HEK293 (cell line): Measurements from ENCODE around the gene KCNQ1.

Source experiments
- CTCF ChIA-PET: fragments of 350-600 bp; formaldehyde crosslinking; extraction: SDS; loops from one replicate; lab custom pipeline; 2021; ENCODE audit warnings: antibody characterized with exemption; lab: Yijun Ruan, JAX
- POLR2A ChIA-PET: fragments of 300-600 bp; formaldehyde crosslinking; extraction: SDS; loops from one replicate; lab custom pipeline; 2020; ENCODE audit warnings: antibody characterized with exemption, inconsistent platforms; lab: Yijun Ruan, JAX
- H3K27ac ChIP-seq: fragments of 200-500 bp; sonication (Bioruptor generic); 2 replicates; pipeline ENCODE4 v1.5.1; 2014; ENCODE audit warnings: low read depth, low read length, control low read depth, inconsistent platforms; ENCODE audit errors: extremely low read depth
- H3K36me3 ChIP-seq, 2 experiments: fragments of 200-500 bp in 1 of 2; sonication (Bioruptor generic) in 1 of 2; 1 replicate in 1 of 2; 2 replicates in 1 of 2; pipeline ENCODE4 v1.5.1; 2014 to 2017; ENCODE audit warnings: inconsistent platforms in 2 of 2, low read length in 2 of 2; ENCODE audit not compliant: control insufficient read depth in 2 of 2, insufficient read depth in 1 of 2
- H3K4me1 ChIP-seq: fragments of 200-500 bp; sonication (Bioruptor generic); 2 replicates; pipeline ENCODE4 v1.5.1; 2014; ENCODE audit warnings: mild to moderate bottlenecking, low read length, inconsistent platforms; ENCODE audit not compliant: control insufficient read depth, insufficient read depth
- H3K4me3 ChIP-seq: 2 replicates; pipeline ENCODE4 v1.5.1; 2011; ENCODE audit warnings: low read depth, mild to moderate bottlenecking, control low read depth, low read length, moderate library complexity
- H3K9me3 ChIP-seq: fragments of 200-500 bp; sonication (Bioruptor generic); 2 replicates; pipeline ENCODE4 v1.5.1; 2014; ENCODE audit warnings: low read depth, low read length, inconsistent platforms; ENCODE audit not compliant: control insufficient read depth, insufficient read depth
- EGR2 ChIP-seq: fragments of 450-650 bp; formaldehyde crosslinking; IDR thresholded peaks from 2 replicates; pipeline ENCODE4 v1.5.1; 2016; ENCODE audit warnings: low read depth, missing biosample characterization, missing genetic modification characterization
- GFI1B ChIP-seq: fragments of 450-650 bp; formaldehyde crosslinking; IDR thresholded peaks from 2 replicates; pipeline ENCODE4 v1.5.1; 2016; ENCODE audit warnings: missing biosample characterization, missing genetic modification characterization
- KLF9 ChIP-seq: fragments of 450-650 bp; formaldehyde crosslinking; IDR thresholded peaks from 2 replicates; pipeline ENCODE4 v1.5.1; 2016; ENCODE audit warnings: missing biosample characterization, missing genetic modification characterization, low read depth
- MYNN ChIP-seq: fragments of 450-650 bp; formaldehyde crosslinking; IDR thresholded peaks from 2 replicates; pipeline ENCODE4 v1.5.1; 2016; ENCODE audit warnings: missing biosample characterization, missing genetic modification characterization, borderline replicate concordance
- SCRT1 ChIP-seq: fragments of 450-650 bp; formaldehyde crosslinking; IDR thresholded peaks from 2 replicates; pipeline ENCODE4 v1.5.1; 2016; ENCODE audit warnings: missing biosample characterization, missing genetic modification characterization, borderline replicate concordance
- WT1 ChIP-seq: fragments of 450-650 bp; formaldehyde crosslinking; IDR thresholded peaks from 2 replicates; pipeline ENCODE4 v1.5.1; 2016; ENCODE audit warnings: missing biosample characterization, missing genetic modification characterization
- YY2 ChIP-seq: fragments of 450-650 bp; formaldehyde crosslinking; IDR thresholded peaks from 2 replicates; pipeline ENCODE4 v1.5.1; 2016; ENCODE audit warnings: missing biosample characterization, missing genetic modification characterization
- ZBTB20 ChIP-seq: fragments of 450-650 bp; formaldehyde crosslinking; IDR thresholded peaks from 2 replicates; pipeline ENCODE4 v1.5.1; 2016; ENCODE audit warnings: missing biosample characterization, missing genetic modification characterization
- ZNF114 ChIP-seq: fragments of 450-650 bp; formaldehyde crosslinking; IDR thresholded peaks from 2 replicates; pipeline ENCODE4 v1.5.0; 2017; ENCODE audit warnings: missing biosample characterization, missing genetic modification characterization
- ZNF138 ChIP-seq: fragments of 450-650 bp; formaldehyde crosslinking; IDR thresholded peaks from 2 replicates; pipeline ENCODE4 v1.5.1; 2016; ENCODE audit warnings: missing biosample characterization, missing genetic modification characterization, borderline replicate concordance
- ZNF184 ChIP-seq: fragments of 450-650 bp; IDR thresholded peaks from 2 replicates; pipeline ENCODE4 v1.5.1; 2018; ENCODE audit warnings: missing biosample characterization, mild to moderate bottlenecking, missing genetic modification characterization
- ZNF223 ChIP-seq: fragments of 450-650 bp; formaldehyde crosslinking; IDR thresholded peaks from 2 replicates; pipeline ENCODE4 v1.5.1; 2016; ENCODE audit warnings: missing biosample characterization, missing genetic modification characterization
- ZNF24 ChIP-seq: fragments of 450-650 bp; formaldehyde crosslinking; IDR thresholded peaks from 2 replicates; pipeline ENCODE4 v1.5.1; 2016; ENCODE audit warnings: missing biosample characterization, missing genetic modification characterization
- ZNF701 ChIP-seq: fragments of 450-650 bp; formaldehyde crosslinking; IDR thresholded peaks from 2 replicates; pipeline ENCODE4 v1.5.1; 2016; ENCODE audit warnings: missing biosample characterization, missing genetic modification characterization
- TF ChIP-seq, protein P1 (sequence below): fragments of 450-650 bp; formaldehyde crosslinking; conservative IDR thresholded peaks from 2 replicates; pipeline ENCODE4 v1.5.1; 2016; ENCODE audit warnings: low read depth, missing biosample characterization, missing genetic modification characterization
- TF ChIP-seq, protein P2 (sequence below): fragments of 450-650 bp; formaldehyde crosslinking; IDR thresholded peaks from 2 replicates; pipeline ENCODE4 v1.5.1; 2017; ENCODE audit warnings: missing biosample characterization, missing genetic modification characterization
- TF ChIP-seq, protein P3 (sequence below): fragments of 450-650 bp; formaldehyde crosslinking; IDR thresholded peaks from 2 replicates; pipeline ENCODE4 v1.5.1; 2016; ENCODE audit warnings: missing biosample characterization, missing genetic modification characterization
- TF ChIP-seq, protein P4 (sequence below): fragments of 450-650 bp; formaldehyde crosslinking; IDR thresholded peaks from 2 replicates; pipeline ENCODE4 v1.5.1; 2017; ENCODE audit warnings: missing biosample characterization, missing genetic modification characterization
- TF ChIP-seq, protein P5 (sequence below): fragments of 450-650 bp; formaldehyde crosslinking; IDR thresholded peaks from 2 replicates; pipeline ENCODE4 v1.5.1; 2016; ENCODE audit warnings: missing biosample characterization, missing genetic modification characterization

Gene KCNQ1

DNA sequence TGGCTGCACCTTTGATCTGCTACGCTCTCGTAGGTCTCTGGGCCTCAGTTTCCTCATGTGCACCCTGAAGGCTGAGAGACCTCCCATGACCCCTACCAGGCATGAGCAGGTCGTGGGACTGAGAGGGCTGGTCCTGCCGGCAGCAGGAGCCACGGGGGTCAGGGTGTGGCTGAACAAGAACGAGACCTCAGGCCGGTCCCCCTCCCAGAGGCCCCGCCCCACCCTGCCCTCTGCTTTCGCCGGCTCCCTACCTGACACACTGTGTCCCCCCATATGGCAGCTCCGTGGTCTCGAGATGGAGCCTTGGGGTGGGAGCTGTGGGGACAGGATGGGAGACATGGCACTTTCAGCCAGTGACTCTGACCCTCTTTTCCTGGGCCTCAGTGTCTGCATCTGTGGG is 400.2 kb downstream of the KCNQ1 start (continued):
- TF ChIP-seq, protein P1, sequence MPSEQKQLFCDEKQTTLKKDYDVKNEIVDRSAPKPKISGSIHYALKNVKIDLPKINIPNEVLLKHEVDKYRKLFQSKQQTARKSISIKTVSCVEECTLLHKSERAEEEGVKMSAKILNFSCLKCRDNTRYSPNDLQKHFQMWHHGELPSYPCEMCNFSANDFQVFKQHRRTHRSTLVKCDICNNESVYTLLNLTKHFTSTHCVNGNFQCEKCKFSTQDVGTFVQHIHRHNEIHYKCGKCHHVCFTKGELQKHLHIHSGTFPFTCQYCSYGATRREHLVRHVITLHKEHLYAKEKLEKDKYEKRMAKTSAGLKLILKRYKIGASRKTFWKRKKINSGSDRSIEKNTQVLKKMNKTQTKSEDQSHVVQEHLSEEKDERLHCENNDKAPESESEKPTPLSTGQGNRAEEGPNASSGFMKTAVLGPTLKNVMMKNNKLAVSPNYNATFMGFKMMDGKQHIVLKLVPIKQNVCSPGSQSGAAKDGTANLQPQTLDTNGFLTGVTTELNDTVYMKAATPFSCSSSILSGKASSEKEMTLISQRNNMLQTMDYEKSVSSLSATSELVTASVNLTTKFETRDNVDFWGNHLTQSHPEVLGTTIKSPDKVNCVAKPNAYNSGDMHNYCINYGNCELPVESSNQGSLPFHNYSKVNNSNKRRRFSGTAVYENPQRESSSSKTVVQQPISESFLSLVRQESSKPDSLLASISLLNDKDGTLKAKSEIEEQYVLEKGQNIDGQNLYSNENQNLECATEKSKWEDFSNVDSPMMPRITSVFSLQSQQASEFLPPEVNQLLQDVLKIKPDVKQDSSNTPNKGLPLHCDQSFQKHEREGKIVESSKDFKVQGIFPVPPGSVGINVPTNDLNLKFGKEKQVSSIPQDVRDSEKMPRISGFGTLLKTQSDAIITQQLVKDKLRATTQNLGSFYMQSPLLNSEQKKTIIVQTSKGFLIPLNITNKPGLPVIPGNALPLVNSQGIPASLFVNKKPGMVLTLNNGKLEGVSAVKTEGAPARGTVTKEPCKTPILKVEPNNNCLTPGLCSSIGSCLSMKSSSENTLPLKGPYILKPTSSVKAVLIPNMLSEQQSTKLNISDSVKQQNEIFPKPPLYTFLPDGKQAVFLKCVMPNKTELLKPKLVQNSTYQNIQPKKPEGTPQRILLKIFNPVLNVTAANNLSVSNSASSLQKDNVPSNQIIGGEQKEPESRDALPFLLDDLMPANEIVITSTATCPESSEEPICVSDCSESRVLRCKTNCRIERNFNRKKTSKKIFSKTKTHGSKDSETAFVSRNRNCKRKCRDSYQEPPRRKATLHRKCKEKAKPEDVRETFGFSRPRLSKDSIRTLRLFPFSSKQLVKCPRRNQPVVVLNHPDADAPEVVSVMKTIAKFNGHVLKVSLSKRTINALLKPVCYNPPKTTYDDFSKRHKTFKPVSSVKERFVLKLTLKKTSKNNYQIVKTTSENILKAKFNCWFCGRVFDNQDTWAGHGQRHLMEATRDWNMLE (tag by site-specific recombination) = no peak
- TF ChIP-seq, protein P2, sequence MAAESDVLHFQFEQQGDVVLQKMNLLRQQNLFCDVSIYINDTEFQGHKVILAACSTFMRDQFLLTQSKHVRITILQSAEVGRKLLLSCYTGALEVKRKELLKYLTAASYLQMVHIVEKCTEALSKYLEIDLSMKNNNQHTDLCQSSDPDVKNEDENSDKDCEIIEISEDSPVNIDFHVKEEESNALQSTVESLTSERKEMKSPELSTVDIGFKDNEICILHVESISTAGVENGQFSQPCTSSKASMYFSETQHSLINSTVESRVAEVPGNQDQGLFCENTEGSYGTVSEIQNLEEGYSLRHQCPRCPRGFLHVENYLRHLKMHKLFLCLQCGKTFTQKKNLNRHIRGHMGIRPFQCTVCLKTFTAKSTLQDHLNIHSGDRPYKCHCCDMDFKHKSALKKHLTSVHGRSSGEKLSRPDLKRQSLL (tag by site-specific recombination) = no peak
- TF ChIP-seq ZNF701 (tag by site-specific recombination) = no peak
- TF ChIP-seq ZNF24 (tag by site-specific recombination) = no peak
- no peak for TF ChIP-seq ZNF184 (tag by site-specific recombination)
- TF ChIP-seq YY2 = no peak
- TF ChIP-seq, protein P3, sequence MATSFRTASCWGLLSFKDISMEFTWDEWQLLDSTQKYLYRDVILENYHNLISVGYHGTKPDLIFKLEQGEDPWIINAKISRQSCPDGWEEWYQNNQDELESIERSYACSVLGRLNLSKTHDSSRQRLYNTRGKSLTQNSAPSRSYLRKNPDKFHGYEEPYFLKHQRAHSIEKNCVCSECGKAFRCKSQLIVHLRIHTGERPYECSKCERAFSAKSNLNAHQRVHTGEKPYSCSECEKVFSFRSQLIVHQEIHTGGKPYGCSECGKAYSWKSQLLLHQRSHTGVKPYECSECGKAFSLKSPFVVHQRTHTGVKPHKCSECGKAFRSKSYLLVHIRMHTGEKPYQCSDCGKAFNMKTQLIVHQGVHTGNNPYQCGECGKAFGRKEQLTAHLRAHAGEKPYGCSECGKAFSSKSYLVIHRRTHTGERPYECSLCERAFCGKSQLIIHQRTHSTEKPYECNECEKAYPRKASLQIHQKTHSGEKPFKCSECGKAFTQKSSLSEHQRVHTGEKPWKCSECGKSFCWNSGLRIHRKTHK = no peak

DNA sequence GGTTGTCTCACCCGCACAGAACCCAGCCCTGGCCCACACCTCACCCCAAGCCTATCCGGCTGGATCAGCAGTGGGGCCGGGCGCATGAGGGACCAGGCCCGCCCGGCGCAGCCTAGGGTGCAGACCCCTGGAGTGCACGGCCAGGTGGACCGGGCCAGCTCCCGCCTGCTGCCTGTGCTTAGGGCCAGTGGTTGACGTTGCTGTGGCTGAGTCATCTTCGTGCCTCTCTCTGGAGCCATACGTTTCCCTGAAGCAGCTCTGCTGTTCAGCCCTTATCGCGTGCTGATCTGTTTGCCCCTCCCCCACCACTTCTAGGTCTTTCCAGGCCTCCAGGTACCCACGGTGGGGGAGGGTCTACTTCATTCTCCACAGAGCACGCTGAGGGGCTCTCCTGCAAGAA is 401.2 kb downstream of the KCNQ1 start:
- Histone ChIP-seq H3K36me3 (no peaks in the 10 kb centered on the region), H3K27ac (no peak overlapping the region), H3K4me1 (no peaks in the 10 kb centered on the region), H3K4me3 (no peak overlapping the region), H3K9me3 (no peaks in the 10 kb centered on the region)
- TF ChIP-seq EGR2 (tag by site-specific recombination) (no peak), SCRT1 (tag by site-specific recombination) (no peak), WT1 (no peak), GFI1B (tag by site-specific recombination) (no peak), ZBTB20 (tag by site-specific recombination) (no peak), ZNF114 (tag by site-specific recombination) (no peak), ZNF223 (tag by site-specific recombination) (no peak), ZNF184 (tag by site-specific recombination) (no peak), MYNN (no peak), ZNF138 (tag by site-specific recombination) (no peak), KLF9 (tag by site-specific recombination) (no peak)
- TF ChIP-seq, protein P4, sequence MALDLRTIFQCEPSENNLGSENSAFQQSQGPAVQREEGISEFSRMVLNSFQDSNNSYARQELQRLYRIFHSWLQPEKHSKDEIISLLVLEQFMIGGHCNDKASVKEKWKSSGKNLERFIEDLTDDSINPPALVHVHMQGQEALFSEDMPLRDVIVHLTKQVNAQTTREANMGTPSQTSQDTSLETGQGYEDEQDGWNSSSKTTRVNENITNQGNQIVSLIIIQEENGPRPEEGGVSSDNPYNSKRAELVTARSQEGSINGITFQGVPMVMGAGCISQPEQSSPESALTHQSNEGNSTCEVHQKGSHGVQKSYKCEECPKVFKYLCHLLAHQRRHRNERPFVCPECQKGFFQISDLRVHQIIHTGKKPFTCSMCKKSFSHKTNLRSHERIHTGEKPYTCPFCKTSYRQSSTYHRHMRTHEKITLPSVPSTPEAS (tag by site-specific recombination) = no peak
- TF ChIP-seq, protein P5, sequence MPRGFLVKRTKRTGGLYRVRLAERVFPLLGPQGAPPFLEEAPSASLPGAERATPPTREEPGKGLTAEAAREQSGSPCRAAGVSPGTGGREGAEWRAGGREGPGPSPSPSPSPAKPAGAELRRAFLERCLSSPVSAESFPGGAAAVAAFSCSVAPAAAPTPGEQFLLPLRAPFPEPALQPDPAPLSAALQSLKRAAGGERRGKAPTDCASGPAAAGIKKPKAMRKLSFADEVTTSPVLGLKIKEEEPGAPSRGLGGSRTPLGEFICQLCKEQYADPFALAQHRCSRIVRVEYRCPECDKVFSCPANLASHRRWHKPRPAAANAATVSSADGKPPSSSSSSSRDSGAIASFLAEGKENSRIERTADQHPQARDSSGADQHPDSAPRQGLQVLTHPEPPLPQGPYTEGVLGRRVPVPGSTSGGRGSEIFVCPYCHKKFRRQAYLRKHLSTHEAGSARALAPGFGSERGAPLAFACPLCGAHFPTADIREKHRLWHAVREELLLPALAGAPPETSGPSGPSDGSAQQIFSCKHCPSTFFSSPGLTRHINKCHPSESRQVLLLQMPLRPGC (tag by site-specific recombination) = no peak
- POLR2A ChIA-PET = no interaction called here
- CTCF ChIA-PET = interaction anchor here (0.6 kb wide), 1 partner anchor 84 kb away, joined by 5 read pairs; the partner anchor contains the start of gene PHLDA2
